ENCODE results near the gene ETS2.

ETS2 gene

GRCh38 chr21:38805328-38806152, at the start of gene ETS2:
Gene ETS2 (plus strand): TSS chr21:38805929. CDS start chr21:38810035, 4,106 bp downstream.
- DNase-seq (ENCODE audit: low read depth, low spot score) = peak; percentile 55

- DNase-seq (ENCODE audit: low read depth, low spot score) = no peak
These were observed 49.0 kb upstream of the ETS2 start for GRCh38 chr21:38756746-38757145.

GRCh38 chr21:38758501-38759214, 47.1 kb upstream of the ETS2 start:
- DNase-seq (ENCODE audit: low read depth, low spot score) = no peak

- DNase-seq (ENCODE audit: low read depth, low spot score) = no peak
These were observed 46.3 kb upstream of the ETS2 start for GRCh38 chr21:38759413-38759812.

GRCh38 chr21:38760017-38760761, 45.5 kb upstream of the ETS2 start:
- no peak for DNase-seq (ENCODE audit: low read depth, low spot score)

GRCh38 chr21:38760762-38761155, 45.0 kb upstream of the ETS2 start:
- DNase-seq (ENCODE audit: low read depth, low spot score) = no peak

DNA sequence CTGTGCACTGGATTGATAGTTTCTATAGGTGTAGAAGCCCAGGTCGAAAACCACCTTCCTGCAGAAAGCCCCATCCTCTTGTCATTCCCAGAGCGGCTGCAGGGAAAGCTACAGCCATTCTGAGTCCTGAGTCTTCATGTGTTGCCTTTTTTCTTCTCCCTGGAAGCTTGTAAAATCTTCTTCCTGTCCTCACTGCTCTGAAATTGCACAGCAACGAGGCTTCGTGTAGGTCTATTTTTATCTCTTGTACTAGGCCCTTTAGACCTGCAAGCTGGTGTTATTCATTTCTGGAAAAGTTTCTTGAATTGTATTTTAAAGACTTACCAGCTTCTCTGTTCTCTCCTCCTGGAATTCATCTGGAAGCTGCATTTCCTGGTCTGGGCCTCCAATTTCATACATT, 44.2 kb upstream of the ETS2 start:
- no peak for DNase-seq (ENCODE audit: low read depth, low spot score)

GRCh38 chr21:38765056-38765455, 40.7 kb upstream of the ETS2 start:
- no peak for DNase-seq (ENCODE audit: low read depth, low spot score)

DNA sequence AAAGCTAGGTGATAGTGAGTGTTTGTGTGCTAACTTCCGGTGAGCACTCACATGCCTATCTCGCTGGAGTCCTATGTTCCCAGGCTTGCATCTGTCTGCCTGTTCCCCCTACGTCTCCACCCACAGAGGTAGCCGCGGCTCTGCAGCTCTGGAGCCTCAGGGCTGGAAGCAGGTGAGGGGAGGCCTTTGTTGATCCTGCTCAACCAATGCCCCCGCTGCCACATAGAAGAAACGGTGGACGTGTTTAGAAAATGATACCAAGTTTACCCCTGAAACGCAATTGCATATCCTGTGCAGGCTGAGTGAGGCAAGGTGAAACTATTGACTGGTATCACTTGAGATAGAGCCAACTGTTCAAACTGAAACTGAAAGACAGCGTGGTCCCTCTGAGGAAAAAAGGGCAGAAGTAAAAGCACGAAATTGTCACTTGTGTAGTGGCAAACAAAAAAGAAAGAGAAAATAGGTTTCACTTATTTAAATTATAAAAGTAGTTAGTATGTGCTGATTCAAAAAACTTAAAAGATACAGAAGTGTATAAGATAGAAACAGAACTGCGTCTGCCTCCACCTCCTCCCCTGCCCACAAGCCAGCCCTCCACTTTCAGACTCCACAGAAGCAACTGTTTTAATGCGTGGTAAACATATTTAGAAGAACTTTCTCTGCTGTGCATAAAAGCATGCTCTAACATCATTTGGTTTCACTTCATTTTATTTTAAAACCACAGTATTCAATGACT, 38.6 kb upstream of the ETS2 start:
- DNase-seq (ENCODE audit: low read depth, low spot score) = no peak

DNA sequence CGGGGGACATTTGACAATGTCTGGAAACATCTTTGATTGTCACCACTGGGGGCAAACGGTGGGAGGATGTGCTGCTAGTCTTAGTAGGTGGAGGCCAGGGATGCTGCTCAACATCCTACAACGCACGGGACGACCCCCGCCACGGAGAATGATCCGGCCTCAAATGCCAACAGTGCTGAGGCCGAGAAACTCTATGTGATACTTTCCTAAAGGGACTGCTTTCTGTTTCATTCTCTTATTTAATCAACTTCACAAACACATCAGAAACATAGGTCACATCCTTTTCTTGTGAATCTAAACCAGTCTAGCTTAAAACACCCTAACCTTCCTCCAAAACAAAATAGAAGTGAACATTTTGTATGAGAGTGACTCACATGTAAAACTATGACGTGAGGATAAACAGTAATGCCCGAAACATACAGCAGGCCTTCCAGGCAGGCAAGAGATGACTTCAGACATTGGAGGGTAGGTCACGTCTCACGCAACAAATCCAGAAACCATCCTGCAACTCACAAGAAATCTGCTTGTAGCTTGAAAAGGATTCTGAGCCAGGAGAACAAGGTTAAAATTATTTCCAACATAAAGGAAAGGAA, 37.2 kb upstream of the ETS2 start:
- peak; percentile 76 for DNase-seq (ENCODE audit: low read depth, low spot score)

DNA sequence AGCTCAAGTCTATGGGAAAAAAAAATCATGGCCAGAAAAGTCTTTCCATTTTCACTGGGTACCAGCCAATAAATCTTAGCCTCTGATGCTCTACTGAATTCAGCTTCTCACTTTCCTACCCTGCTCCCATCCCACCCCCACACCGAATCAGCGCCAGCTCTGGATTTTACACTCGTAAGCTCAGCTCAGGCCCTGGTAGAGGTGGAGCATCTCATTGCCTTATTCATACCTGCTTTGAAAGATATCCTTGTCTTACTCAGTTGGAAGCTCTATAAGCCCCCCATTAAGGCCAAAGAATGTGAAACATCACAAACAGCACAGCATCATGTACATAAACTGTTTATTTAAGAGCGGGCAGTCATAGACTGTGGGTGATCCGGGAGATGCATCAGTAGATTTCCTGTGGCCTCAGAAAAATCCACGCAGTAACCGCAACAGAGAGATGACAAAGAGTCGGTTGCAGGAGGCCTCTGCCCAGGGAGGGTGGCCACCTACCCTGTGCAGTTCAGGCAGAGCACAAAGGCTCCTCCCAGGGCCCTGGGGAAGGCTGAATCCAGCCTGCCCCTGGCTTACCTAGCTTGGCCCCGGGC, 36.4 kb upstream of the ETS2 start:
- no peak for DNase-seq (ENCODE audit: low read depth, low spot score)

DNA sequence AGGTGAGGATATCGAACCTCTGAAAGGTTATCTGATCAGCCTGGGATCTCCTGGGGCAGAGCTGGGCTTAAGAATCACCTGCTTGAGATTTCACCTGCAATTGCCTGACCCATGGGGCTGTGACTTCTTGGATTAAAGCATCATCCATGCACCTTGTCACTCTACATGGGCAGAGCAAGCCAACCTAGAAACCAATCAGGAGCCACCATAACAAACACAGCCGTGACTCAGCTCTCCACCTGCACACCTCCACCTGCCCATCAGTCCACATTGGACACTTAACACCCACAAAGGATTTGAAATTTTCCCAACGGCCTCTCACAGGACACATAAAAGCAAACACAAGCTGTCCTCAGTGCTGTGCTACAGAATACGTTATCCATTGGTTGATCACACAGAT, 35.1 kb upstream of the ETS2 start:
- no peak for DNase-seq (ENCODE audit: low read depth, low spot score)

DNA sequence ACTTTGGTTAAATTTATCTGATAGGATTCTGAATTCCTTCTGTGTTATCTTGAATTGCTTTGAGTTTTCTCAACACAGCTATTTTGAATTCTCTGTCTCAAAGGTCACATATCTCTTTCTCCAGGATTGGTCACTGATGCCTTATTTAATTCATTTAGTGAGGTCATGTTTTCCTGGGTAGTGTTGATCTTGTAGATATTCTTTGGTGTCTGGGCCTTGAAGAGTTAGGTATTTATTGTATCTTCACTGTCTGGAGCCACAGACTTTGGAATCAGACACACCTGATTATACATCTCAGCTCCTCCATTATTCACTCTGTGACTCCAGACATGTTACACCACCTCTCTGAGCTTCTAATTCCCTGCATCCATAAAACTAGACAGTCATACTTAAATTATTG, 34.2 kb upstream of the ETS2 start:
- DNase-seq (ENCODE audit: low read depth, low spot score) = no peak

- DNase-seq (ENCODE audit: low read depth, low spot score) = no peak
These were observed 33.1 kb upstream of the ETS2 start for GRCh38 chr21:38772646-38773045.

DNA sequence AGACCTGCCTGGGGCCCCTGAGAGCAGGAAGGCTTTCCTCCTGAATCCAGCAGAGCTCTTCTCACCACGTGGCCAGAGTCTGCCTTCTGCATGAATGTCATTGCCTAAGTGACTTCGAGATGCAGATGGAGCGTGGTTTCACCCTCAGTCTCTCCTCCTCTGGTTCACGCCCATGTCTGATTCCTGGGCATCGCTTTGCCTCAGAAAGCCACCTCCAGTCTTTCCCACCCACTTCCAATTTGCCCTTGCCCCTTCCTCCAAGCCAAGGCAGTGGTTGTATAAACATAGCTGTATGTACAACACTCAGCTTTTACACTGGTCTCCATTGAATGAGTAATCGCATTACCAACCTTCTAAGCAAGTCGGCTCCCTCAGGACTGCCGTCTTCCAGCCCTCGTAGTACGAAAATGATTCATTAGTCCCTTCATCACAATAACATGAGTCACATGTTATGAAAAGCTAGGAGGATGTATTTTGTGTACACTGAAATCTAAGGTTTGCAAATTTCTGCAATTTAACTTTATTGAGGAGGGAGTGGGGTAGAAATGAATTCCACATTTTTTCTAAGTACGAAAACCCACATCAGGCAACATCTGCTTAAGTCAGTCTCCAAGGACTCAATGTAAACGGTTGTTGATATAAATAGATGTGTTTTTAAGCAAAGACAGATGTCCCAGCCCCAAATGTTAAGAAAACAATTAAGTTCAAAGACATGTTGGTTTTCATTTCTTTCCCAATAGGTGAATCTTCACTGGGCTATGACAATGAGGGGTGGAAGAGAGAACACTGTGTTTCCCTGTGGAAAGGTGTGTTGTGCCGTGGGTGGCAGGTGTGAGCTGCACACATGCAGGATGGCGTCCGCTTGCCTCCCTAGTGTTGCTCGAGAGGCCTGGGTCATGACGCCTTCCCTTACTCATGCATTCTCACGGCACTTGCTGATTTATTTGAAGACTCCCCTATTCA, 32.3 kb upstream of the ETS2 start:
- DNase-seq (ENCODE audit: low read depth, low spot score) = peak; percentile 88

- no peak for DNase-seq (ENCODE audit: low read depth, low spot score)
These were observed 31.6 kb upstream of the ETS2 start for GRCh38 chr21:38774152-38774551.

DNA sequence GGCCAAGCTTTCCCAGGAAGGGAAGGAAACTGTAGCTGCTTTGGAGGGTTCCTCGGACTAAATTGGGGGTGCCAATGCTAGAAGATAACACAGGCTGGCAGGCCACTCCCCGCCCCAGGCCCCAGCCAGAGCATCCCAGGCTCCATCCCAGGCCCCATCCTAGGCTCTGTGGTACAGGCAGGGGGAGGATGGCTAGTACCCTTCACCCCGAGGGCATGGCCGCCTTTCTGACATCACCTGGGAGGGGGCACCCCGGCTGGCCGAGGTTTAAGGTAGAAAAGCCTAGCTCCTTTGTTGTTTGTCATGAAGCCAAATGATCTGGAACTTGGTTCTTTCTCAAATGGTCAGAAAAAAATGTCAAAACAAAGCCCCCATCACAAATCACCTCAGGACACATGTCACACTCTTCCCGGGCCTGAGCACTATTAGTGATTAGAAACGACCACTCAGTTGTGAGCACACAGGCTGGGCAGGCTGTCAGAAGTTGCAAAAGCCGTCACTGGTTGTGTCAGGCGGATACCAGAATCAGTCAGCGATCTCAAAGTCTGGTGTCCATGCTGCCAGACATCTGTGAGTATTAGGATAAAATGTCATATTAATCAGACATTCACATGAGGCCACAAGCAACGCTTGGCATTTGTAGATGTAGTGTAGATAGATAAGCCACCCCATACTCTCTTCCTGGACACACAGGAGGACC, 31.0 kb upstream of the ETS2 start:
- no peak for DNase-seq (ENCODE audit: low read depth, low spot score)

- no peak for DNase-seq (ENCODE audit: low read depth, low spot score)
These were observed 30.0 kb upstream of the ETS2 start for GRCh38 chr21:38775733-38776132.

DNA sequence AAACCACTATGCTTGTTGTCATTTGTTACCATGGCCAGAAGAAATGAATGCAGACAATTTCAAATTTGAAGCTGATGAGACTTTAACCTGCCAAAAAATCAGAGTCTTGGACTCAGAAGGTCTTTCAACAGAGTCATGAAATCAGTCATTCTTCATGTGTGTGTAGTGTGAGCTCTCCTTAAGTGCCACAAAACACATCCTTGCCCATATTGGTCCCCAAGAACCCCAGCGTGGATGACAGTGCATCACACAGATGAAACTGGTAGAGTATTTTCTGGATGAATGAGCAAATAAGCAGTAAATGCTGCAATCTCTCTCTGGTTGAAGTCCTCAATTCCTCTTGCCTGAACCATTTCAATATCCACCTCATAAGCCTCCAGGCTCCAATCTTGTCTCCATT, 28.7 kb upstream of the ETS2 start:
- DNase-seq (ENCODE audit: low read depth, low spot score) = no peak

Data from brain pericyte (primary cell).